Smooth muscle cell (in vitro differentiated cells): ENCODE results near the gene FAM219A. TPM values are rescaled to one million over a fixed set of nuclear protein-coding genes. Genes with fewer than 3 reads are reported as not detected.

Experiments
- DNase-seq: peaks from one replicate; lab custom pipeline; 2025; ENCODE audit not compliant: unreplicated experiment; lab: John Stamatoyannopoulos, UW
- H2AFZ ChIP-seq: fragments of 200-600 bp; sonication (generic); 2 replicates; pipeline ENCODE4 v1.6.0; 2016; ENCODE audit warnings: antibody characterized with exemption, low read depth, mild to moderate bottlenecking
- H3F3A ChIP-seq: fragments of 200-600 bp; sonication (generic); 2 replicates; pipeline ENCODE4 v1.6.0; 2017; ENCODE audit warnings: antibody characterized with exemption, low read depth
- H3K27ac ChIP-seq: fragments of 200-600 bp; sonication (generic); 2 replicates; pipeline ENCODE4 v1.5.1; 2016; ENCODE audit warnings: low read depth, mild to moderate bottlenecking
- H3K27me3 ChIP-seq: fragments of 200-600 bp; sonication (generic); 2 replicates; pipeline ENCODE4 v1.6.1; 2016; ENCODE audit warnings: low read depth, mild to moderate bottlenecking
- H3K36me3 ChIP-seq: fragments of 200-600 bp; sonication (generic); 2 replicates; pipeline ENCODE4 v1.5.1; 2016; ENCODE audit warnings: low read depth
- H3K4me1 ChIP-seq: fragments of 200-600 bp; sonication (generic); 2 replicates; pipeline ENCODE4 v1.5.1; 2016; ENCODE audit warnings: low read depth
- H3K4me2 ChIP-seq: fragments of 200-600 bp; sonication (generic); 2 replicates; pipeline ENCODE4 v1.6.0; 2016; ENCODE audit warnings: mild to moderate bottlenecking
- H3K4me3 ChIP-seq: fragments of 200-600 bp; sonication (generic); 2 replicates; pipeline ENCODE4 v1.5.1; 2016; ENCODE audit warnings: mild to moderate bottlenecking
- H3K79me2 ChIP-seq: fragments of 200-600 bp; sonication (generic); 2 replicates; pipeline ENCODE4 v1.6.0; 2016; ENCODE audit warnings: low read depth, mild to moderate bottlenecking
- H3K9ac ChIP-seq: fragments of 200-600 bp; sonication (generic); 2 replicates; pipeline ENCODE4 v1.6.0; 2016; ENCODE audit warnings: low read depth
- H3K9me3 ChIP-seq: fragments of 200-600 bp; sonication (generic); replicated peaks from 2 replicates; pipeline ENCODE4 v1.5.1; 2016; ENCODE audit warnings: low read depth
- H4K20me1 ChIP-seq: fragments of 200-600 bp; sonication (generic); 2 replicates; pipeline ENCODE4 v1.6.0; 2016; ENCODE audit warnings: low read depth
- CTCF ChIP-seq: fragments of 200-600 bp; sonication (generic); IDR thresholded peaks from 2 replicates; pipeline ENCODE4 v1.5.1; 2017; ENCODE audit warnings: borderline replicate concordance, mild to moderate bottlenecking, antibody characterized with exemption; ENCODE audit not compliant: insufficient read depth, poor library complexity, severe bottlenecking
- WGBS: methylation state at CpG from one replicate; pipeline ENCODE4 v1.1.7; 2016; ENCODE audit warnings: low lambda C conversion rate; 5-methylcytosine and 5-hydroxymethylcytosine counted together
- polyA plus RNA-seq: library from polyadenylated mRNA; unstranded; fragments of >200 nt; fragmentation: Nextera tagmentation; extraction: Ambion mirVana; gene quantifications from 2 replicates; pipeline ENCODE4 v1.2.1, GENCODE V29; 2016
- total RNA-seq: library from RNA; depleted of rRNA; stranded (reverse); fragments of >200 nt; gene quantifications from 2 replicates; pipeline ENCODE4 v1.2.3, GENCODE V29; 2014

FAM219A gene
- total and polyA plus RNA-seq, 2 experiments from 2014 or later, result 13.3 to 29.5 TPM

- Histone ChIP-seq H3K9me3 (no peaks in the 10 kb centered on the region), H4K20me1 (peaks cover 100% of the 10 kb centered on the region), H3K79me2 (peaks cover 88% of the 10 kb centered on the region), H3K9ac (no peak overlapping the region), H3K27me3 (no peaks in the 10 kb centered on the region), H2AFZ (no peak overlapping the region), H3K27ac (no peak overlapping the region), H3K4me2 (no peak overlapping the region), H3K36me3 (no peaks in the 10 kb centered on the region), H3K4me1 (peaks cover 9% of the 10 kb centered on the region), H3K4me3 (no peak overlapping the region), H3F3A (no peaks in the 10 kb centered on the region)
- DNase-seq, result no peak
- TF ChIP-seq CTCF, result no peak
- 71% methylated on average over 2 of the region's 2 CpGs for WGBS
These were observed 7.2 kb downstream of the FAM219A start for GRCh38 chr9:34451135-34451534.

- H4K20me1 ChIP-seq, result peaks cover 100% of the 10 kb centered on the region
- H3K9me3 ChIP-seq, result no peaks in the 10 kb centered on the region
- H3K79me2 ChIP-seq, result peaks cover 85% of the 10 kb centered on the region
These were observed 7.7 kb downstream of the FAM219A start for GRCh38 chr9:34450644-34451043.

GRCh38 chr9:34446951-34447350 lies 11.4 kb downstream of the FAM219A start:
- H3K36me3 ChIP-seq, result no peaks in the 10 kb centered on the region
- peaks cover 100% of the 10 kb centered on the region for H4K20me1 ChIP-seq
- H3K4me2 ChIP-seq, result no peak overlapping the region
- no peaks in the 10 kb centered on the region for H3K27me3 ChIP-seq
- no peak overlapping the region for H3K9ac ChIP-seq
- peaks cover 71% of the 10 kb centered on the region for H3K79me2 ChIP-seq
- WGBS, result 96% methylated on average over 1 of the region's 1 CpG
- no peak overlapping the region for H3K4me3 ChIP-seq
- H3F3A ChIP-seq, result no peaks in the 10 kb centered on the region
- no peak for TF ChIP-seq CTCF
- no peak for DNase-seq
- no peaks in the 10 kb centered on the region for H3K9me3 ChIP-seq
- H3K4me1 ChIP-seq, result peaks cover 9% of the 10 kb centered on the region
- no peak overlapping the region for H2AFZ ChIP-seq
- no peak overlapping the region for H3K27ac ChIP-seq

More at GRCh38 chr9:34450644-34451043, 7.7 kb downstream of the FAM219A start:
- WGBS, result 96% methylated on average over 10 of the region's 10 CpGs
- Histone ChIP-seq H3F3A (no peaks in the 10 kb centered on the region), H3K4me2 (no peak overlapping the region), H3K9ac (no peak overlapping the region), H3K4me1 (peaks cover 9% of the 10 kb centered on the region), H3K36me3 (no peaks in the 10 kb centered on the region), H2AFZ (no peak overlapping the region), H3K27me3 (no peaks in the 10 kb centered on the region), H3K27ac (no peak overlapping the region), H3K4me3 (no peak overlapping the region)
- no peak for DNase-seq
- no peak for TF ChIP-seq CTCF

GRCh38 chr9:34446468-34446891 lies 11.9 kb downstream of the FAM219A start:
- H3F3A ChIP-seq, result no peaks in the 10 kb centered on the region
- H3K9ac ChIP-seq, result no peak overlapping the region
- no peak overlapping the region for H3K27ac ChIP-seq
- no peak overlapping the region for H3K4me2 ChIP-seq
- no peaks in the 10 kb centered on the region for H3K36me3 ChIP-seq
- no peak for DNase-seq
- H3K27me3 ChIP-seq, result no peaks in the 10 kb centered on the region
- no peaks in the 10 kb centered on the region for H3K9me3 ChIP-seq
- no peak overlapping the region for H3K4me3 ChIP-seq
- no peak overlapping the region for H2AFZ ChIP-seq
- peaks cover 66% of the 10 kb centered on the region for H3K79me2 ChIP-seq
- peaks cover 6% of the 10 kb centered on the region for H3K4me1 ChIP-seq
- no peak for TF ChIP-seq CTCF
- peaks cover 100% of the 10 kb centered on the region for H4K20me1 ChIP-seq
